A549 (cell line): Measurements from ENCODE around the gene SLC1A3. TPM values are rescaled to one million over a fixed set of nuclear protein-coding genes. Genes with fewer than 3 reads are reported as not detected.

ENCODE experiments used
- ATAC-seq, 2 experiments: fragments of 200-7000 bp in 1 of 2; fragments of >200 bp in 1 of 2; cut with Nextera tagmentation in 1 of 2; cut with Tn5 transposase in 1 of 2; 3 replicates each; pipeline versions ENCODE4 v1.8.0 to v1.9.1; 2018 to 2020; ENCODE audit warnings: mild to moderate bottlenecking in 1 of 2, moderate library complexity in 1 of 2
- CTCF ChIA-PET: fragments of 300-600 bp; sonication (Branson Sonifier 250); formaldehyde crosslinking; extraction: SDS; loops from one replicate; lab custom pipeline; 2021; ENCODE audit warnings: antibody characterized with exemption, inconsistent platforms; lab: Yijun Ruan, JAX
- POLR2A ChIA-PET: fragments of 350-600 bp; formaldehyde crosslinking; extraction: SDS; loops from one replicate; lab custom pipeline; 2021; ENCODE audit warnings: antibody characterized with exemption, inconsistent platforms; lab: Yijun Ruan, JAX
- DNase-seq, 2 experiments: peaks; one replicate each; pipeline versions ENCODE4 v3.0.0 to v3.0.0-alpha.2; 2011 to 2016; ENCODE audit warnings: low read depth in 1 of 2, low spot score in 1 of 2
- FAIRE-seq: peaks from 2 replicates; lab custom pipeline; 2011; peaks lifted over from hg19 to GRCh38; lab: Jason Lieb, UNC
- H3K27ac ChIP-seq, 2 experiments: fragments of >200 bp; sonication (Bioruptor Twin); formaldehyde crosslinking; 3 replicates each; pipeline ENCODE4 v1.5.1; 2016 to 2017
- H3K4me1 ChIP-seq: fragments of >200 bp; sonication (Bioruptor Twin); formaldehyde crosslinking; 3 replicates; pipeline ENCODE4 v1.6.1; 2016
- H3K4me2 ChIP-seq: fragments of >200 bp; sonication (Bioruptor Twin); formaldehyde crosslinking; 3 replicates; pipeline ENCODE4 v1.6.1; 2016
- H3K4me3 ChIP-seq: fragments of >200 bp; sonication (Bioruptor Twin); formaldehyde crosslinking; 3 replicates; pipeline ENCODE4 v1.5.1; 2016
- H3K9me3 ChIP-seq: fragments of >200 bp; sonication (Bioruptor Twin); formaldehyde crosslinking; 3 replicates; pipeline ENCODE4 v1.6.1; 2016
- ATOH8 ChIP-seq: fragments of 250-450 bp; sonication (Bioruptor Pico); IDR thresholded peaks from 2 replicates; pipeline ENCODE4 v1.5.0; 2020; ENCODE audit warnings: low read depth, mild to moderate bottlenecking, moderate library complexity
- BCL3 ChIP-seq: fragments of >200 bp; sonication (Bioruptor Twin); formaldehyde crosslinking; IDR thresholded peaks from 3 replicates; pipeline ENCODE4 v1.6.1; 2016
- BHLHE40 ChIP-seq: IDR thresholded peaks from 2 replicates; pipeline ENCODE4 v1.6.1; 2012; ENCODE audit warnings: low read depth, low read length, inconsistent platforms
- CHD2 ChIP-seq: fragments of 150-350 bp; IDR thresholded peaks from 2 replicates; pipeline ENCODE4 v1.6.1; 2014; ENCODE audit warnings: low read length; ENCODE audit not compliant: partially characterized antibody
- E2F6 ChIP-seq: IDR thresholded peaks from 2 replicates; pipeline ENCODE4 v1.6.1; 2012; ENCODE audit warnings: low read depth, borderline replicate concordance
- ELK1 ChIP-seq: fragments of 150-350 bp; IDR thresholded peaks from 2 replicates; pipeline ENCODE4 v1.6.1; 2014; ENCODE audit warnings: low read depth, mild to moderate bottlenecking, low read length
- EP300 ChIP-seq, 2 experiments: fragments of >200 bp; sonication (Bioruptor Twin); formaldehyde crosslinking; IDR thresholded peaks; 2 replicates in 1 of 2; 3 replicates in 1 of 2; pipeline ENCODE4 v1.6.1; 2016 to 2017
- FOSB ChIP-seq: fragments of 250-450 bp; sonication (Bioruptor Pico); IDR thresholded peaks from 2 replicates; pipeline ENCODE4 v1.5.0; 2020; ENCODE audit warnings: mild to moderate bottlenecking, moderate library complexity
- GATA3 ChIP-seq: IDR thresholded peaks from 2 replicates; pipeline ENCODE4 v1.6.1; 2012; ENCODE audit warnings: borderline replicate concordance
- HOXB5 ChIP-seq: fragments of 250-450 bp; sonication (Bioruptor Pico); IDR thresholded peaks from 2 replicates; pipeline ENCODE4 v1.5.0; 2020; ENCODE audit warnings: mild to moderate bottlenecking, moderate library complexity
- JUN ChIP-seq, 2 experiments: fragments of >200 bp; sonication (Bioruptor Twin); formaldehyde crosslinking; IDR thresholded peaks; 2 replicates in 1 of 2; 3 replicates in 1 of 2; pipeline ENCODE4 v1.6.1; 2016 to 2017
- JUNB ChIP-seq: fragments of >200 bp; sonication (Bioruptor Twin); formaldehyde crosslinking; IDR thresholded peaks from 2 replicates; pipeline ENCODE4 v1.6.1; 2016
- KDM1A ChIP-seq: fragments of 200-600 bp; sonication (generic); IDR thresholded peaks from 2 replicates; pipeline ENCODE4 v1.6.1; 2016; ENCODE audit warnings: low read depth, mild to moderate bottlenecking
- MAFK ChIP-seq: fragments of 450-650 bp; IDR thresholded peaks from 2 replicates; pipeline ENCODE4 v1.6.1; 2014; ENCODE audit not compliant: partially characterized antibody
- MAZ ChIP-seq: fragments of 150-350 bp; IDR thresholded peaks from 2 replicates; pipeline ENCODE4 v1.6.1; 2014; ENCODE audit warnings: antibody characterized with exemption, low read depth, low read length, borderline replicate concordance
- NFE2L2 ChIP-seq: fragments of 150-350 bp; conservative IDR thresholded peaks from 2 replicates; pipeline ENCODE4 v1.6.1; 2014; ENCODE audit warnings: low read length
- NPAS2 ChIP-seq: fragments of 250-450 bp; sonication (Bioruptor Pico); IDR thresholded peaks from 2 replicates; pipeline ENCODE4 v1.8.0; 2022; ENCODE audit warnings: mild to moderate bottlenecking, moderate library complexity, borderline replicate concordance
- PHF8 ChIP-seq: fragments of 200-600 bp; sonication (generic); IDR thresholded peaks from 2 replicates; pipeline ENCODE4 v1.6.1; 2016; ENCODE audit warnings: low read depth, mild to moderate bottlenecking, antibody characterized with exemption, moderate library complexity, borderline replicate concordance
- POLR2AphosphoS2 ChIP-seq: conservative IDR thresholded peaks from 2 replicates; pipeline ENCODE4 v1.6.1; 2012; ENCODE audit warnings: low read length, improper control_type of control experiment, inconsistent platforms
- RCOR1 ChIP-seq: fragments of 150-350 bp; IDR thresholded peaks from 2 replicates; pipeline ENCODE4 v1.6.1; 2014; ENCODE audit warnings: antibody characterized with exemption, low read length, low read depth
- SMC3 ChIP-seq: fragments of >200 bp; sonication (Bioruptor Twin); formaldehyde crosslinking; IDR thresholded peaks from 3 replicates; pipeline ENCODE4 v1.6.1; 2018; ENCODE audit warnings: inconsistent platforms
- USF2 ChIP-seq: fragments of 450-650 bp; IDR thresholded peaks from 2 replicates; pipeline ENCODE4 v1.6.1; 2014; ENCODE audit warnings: antibody characterized with exemption
- WGBS: methylation state at CpG from one replicate; pipeline ENCODE4 v1.1.6; 2017; ENCODE audit errors: missing lambda C conversion rate; 5-methylcytosine and 5-hydroxymethylcytosine counted together
- polyA plus RNA-seq, 4 experiments: library from polyadenylated mRNA; depleted of rRNA in 3 of 4; stranded (reverse); fragments of >200 nt; fragmentation: RNase III in 1 of 4; extraction: RNeasy Plus Mini Kit Qiagen cat#74134 plus additional on column Dnase treatment in 1 of 4; gene quantifications; 2 replicates in 3 of 4; 3 replicates in 1 of 4; pipeline ENCODE4 v1.2.3, GENCODE V29; 2011 to 2017

Gene SLC1A3
- polyA plus RNA-seq, 2 of the 4 experiments (the other 2 are of a cell fraction), result not detected

GRCh38 chr5:36721664-36722235 lies 115.3 kb downstream of the SLC1A3 start:
- Histone ChIP-seq H3K9me3 (no peaks in the 10 kb centered on the region), H3K27ac (no peak overlapping the region), H3K4me1 (no peaks in the 10 kb centered on the region), H3K4me2 (no peak overlapping the region), H3K4me3 (no peak overlapping the region)
- TF ChIP-seq E2F6 (no peak), RCOR1 (no peak), ATOH8 (no peak), CHD2 (no peak), FOSB (CRISPR knock-in tag) (no peak), BHLHE40 (no peak), MAZ (no peak), NPAS2 (CRISPR knock-in tag) (no peak), MAFK (no peak), JUNB (no peak), POLR2AphosphoS2 (no peak), HOXB5 (CRISPR knock-in tag) (no peak), USF2 (no peak), GATA3 (no peak), NFE2L2 (no peak)
- ChIA-PET POLR2A (no interaction called here), CTCF (interaction anchor here (1.0 to 3.1 kb wide), 3 partner anchors 8 to 26 kb away, joined by 3 to 15 read pairs (median 5); no protein-coding TSS in a partner anchor)
- ATAC-seq, result no peak
- no peak for DNase-seq
- 40% methylated on average over 5 of the region's 5 CpGs for WGBS
- FAIRE-seq, result no peak

GRCh38 chr5:36722900-36723299 lies 116.5 kb downstream of the SLC1A3 start:
- no peaks in the 10 kb centered on the region for H3K9me3 ChIP-seq
- H3K4me3 ChIP-seq, result no peak overlapping the region
- CTCF ChIA-PET, result interaction anchor here (1.0 kb wide), 1 partner anchor 8 kb away, joined by 3 read pairs; no protein-coding TSS in a partner anchor
- no peak overlapping the region for H3K27ac ChIP-seq
- DNase-seq (no peak), ATAC-seq (no peak), FAIRE-seq (no peak)
- H3K4me2 ChIP-seq, result no peak overlapping the region
- POLR2A ChIA-PET, result no interaction called here
- TF ChIP-seq ELK1 (no peak), BHLHE40 (no peak), NPAS2 (CRISPR knock-in tag) (no peak), E2F6 (no peak), PHF8 (no peak)
- 54% methylated on average over 6 of the region's 6 CpGs for WGBS
- H3K4me1 ChIP-seq, result no peaks in the 10 kb centered on the region

- DNase-seq, result no peak
- H3K9me3 ChIP-seq, result no peaks in the 10 kb centered on the region
- TF ChIP-seq EP300 (IDR thresholded peaks at IDR 0.05) (no peak), POLR2AphosphoS2 (no peak), JUN (IDR thresholded peaks at IDR 0.05) (no peak), BCL3 (no peak), KDM1A (no peak), SMC3 (no peak)
- TF ChIP-seq, all 56 proteins: peak for 0
- FAIRE-seq (no peak), ATAC-seq (no peak)
- ChIA-PET POLR2A (no interaction called here), CTCF (interaction anchor here (1.0 to 2.4 kb wide), 6 partner anchors 11 to 282 kb away, joined by 3 to 9 read pairs (median 7); no protein-coding TSS in a partner anchor)
- 44% methylated on average over 2 of the region's 2 CpGs for WGBS
- no peak overlapping the region for H3K4me2 ChIP-seq
- H3K27ac ChIP-seq, result no peak overlapping the region
- no peaks in the 10 kb centered on the region for H3K4me1 ChIP-seq
- no peak overlapping the region for H3K4me3 ChIP-seq
These were observed 117.5 kb downstream of the SLC1A3 start for GRCh38 chr5:36723912-36724311.
